Memory B cell (primary cell): Measurements from ENCODE around the gene TNFRSF11A.

Experiments used
- ATAC-seq: fragments of 150-1000 bp; cut with Tn5 transposase; 2 replicates; pipeline ENCODE4 v1.10.0; 2021; ENCODE audit warnings: low read depth, mild to moderate bottlenecking, moderate library complexity
- DNase-seq, 2 donors: peaks; one replicate each; pipeline ENCODE4 v3.0.0; 2022; ENCODE audit warnings: low spot score in 2 of 2
- H3K27ac Mint-ChIP-seq: one replicate; pipeline ENCODE4 v1.8.0; 2022; ENCODE audit warnings: mild to moderate bottlenecking, moderate library complexity, mixed read lengths
- H3K27me3 Mint-ChIP-seq: one replicate; pipeline ENCODE4 v1.8.0; 2022; ENCODE audit warnings: mixed read lengths
- H3K36me3 Mint-ChIP-seq: one replicate; pipeline ENCODE4 v1.8.0; 2022; ENCODE audit warnings: mild to moderate bottlenecking, mixed read lengths
- H3K4me1 Mint-ChIP-seq: one replicate; pipeline ENCODE4 v1.8.0; 2022; ENCODE audit warnings: mixed read lengths
- H3K4me3 Mint-ChIP-seq: one replicate; pipeline ENCODE4 v1.8.0; 2022; ENCODE audit warnings: mild to moderate bottlenecking, moderate library complexity, mixed read lengths
- H3K9me3 Mint-ChIP-seq: one replicate; pipeline ENCODE4 v1.8.0; 2022; ENCODE audit warnings: mixed read lengths

The TNFRSF11A gene

GRCh38 chr18:62389761-62390481, 64.8 kb downstream of the TNFRSF11A start:
- ATAC-seq (no peak), DNase-seq (no peak)
- Mint-ChIP-seq H3K4me3 (no peak overlapping the region), H3K9me3 (peaks cover 3% of the 10 kb centered on the region), H3K36me3 (peaks cover 1% of the 10 kb centered on the region), H3K27ac (no peak overlapping the region), H3K27me3 (peaks cover 5% of the 10 kb centered on the region), H3K4me1 (no peaks in the 10 kb centered on the region)

DNA sequence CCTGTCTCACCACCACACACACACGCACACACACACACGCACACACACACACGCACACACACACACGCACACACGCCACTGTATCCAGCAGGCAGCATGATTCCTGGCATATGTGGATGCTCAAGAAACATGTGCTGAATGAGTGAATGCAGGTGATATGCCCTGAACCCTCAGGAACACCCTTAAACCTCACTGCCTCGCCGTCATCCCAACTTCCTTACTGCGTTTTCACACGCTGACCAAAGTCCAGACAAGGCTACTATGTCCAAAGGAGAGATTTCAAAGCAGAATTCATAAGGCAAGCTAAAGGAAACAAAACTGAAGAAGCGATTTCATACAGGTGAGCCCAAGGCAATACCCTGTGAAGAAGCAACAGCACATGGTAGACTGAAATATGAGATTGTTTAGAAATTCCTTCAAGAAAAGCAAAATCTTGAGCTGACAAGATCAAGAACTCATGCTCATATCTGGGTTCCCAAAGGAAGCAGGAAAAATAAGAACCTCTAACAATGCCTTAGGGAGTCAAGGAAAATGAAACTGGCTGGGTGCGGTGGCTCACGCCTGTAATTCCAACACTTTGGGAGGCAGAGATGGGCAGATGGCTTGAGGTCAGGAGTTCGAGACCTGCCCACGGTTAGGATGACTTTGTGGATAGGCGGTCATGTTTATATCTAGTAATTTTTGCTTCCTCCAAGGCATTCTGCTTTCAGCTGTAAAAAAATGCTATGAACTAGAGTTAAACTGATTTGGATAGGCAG, 69.1 kb downstream of the TNFRSF11A start:
- DNase-seq (no peak), ATAC-seq (no peak)
- H3K4me1 Mint-ChIP-seq: peaks cover under 1% of the 10 kb centered on the region

GRCh38 chr18:62396381-62396780, 71.3 kb downstream of the TNFRSF11A start:
- DNase-seq: no peak
- no peak for ATAC-seq

More for the DNA sequence above, 69.1 kb downstream of the TNFRSF11A start:
- Mint-ChIP-seq H3K27me3 (peaks cover 5% of the 10 kb centered on the region), H3K36me3 (peaks cover 1% of the 10 kb centered on the region), H3K4me3 (no peak overlapping the region), H3K27ac (no peak overlapping the region), H3K9me3 (peaks cover 3% of the 10 kb centered on the region)

GRCh38 chr18:62396967-62397366, 71.9 kb downstream of the TNFRSF11A start:
- Mint-ChIP-seq H3K27ac (no peak overlapping the region), H3K4me1 (peaks cover 7% of the 10 kb centered on the region), H3K4me3 (no peak overlapping the region), H3K9me3 (no peaks in the 10 kb centered on the region), H3K27me3 (peaks cover 5% of the 10 kb centered on the region), H3K36me3 (no peaks in the 10 kb centered on the region)
- ATAC-seq: no peak
- no peak for DNase-seq

More at GRCh38 chr18:62396381-62396780, 71.3 kb downstream of the TNFRSF11A start:
- peaks cover 5% of the 10 kb centered on the region for H3K27me3 Mint-ChIP-seq
- peaks cover 7% of the 10 kb centered on the region for H3K4me1 Mint-ChIP-seq
- no peak overlapping the region for H3K27ac Mint-ChIP-seq
- no peaks in the 10 kb centered on the region for H3K9me3 Mint-ChIP-seq
- H3K36me3 Mint-ChIP-seq: no peaks in the 10 kb centered on the region
- no peak overlapping the region for H3K4me3 Mint-ChIP-seq

DNA sequence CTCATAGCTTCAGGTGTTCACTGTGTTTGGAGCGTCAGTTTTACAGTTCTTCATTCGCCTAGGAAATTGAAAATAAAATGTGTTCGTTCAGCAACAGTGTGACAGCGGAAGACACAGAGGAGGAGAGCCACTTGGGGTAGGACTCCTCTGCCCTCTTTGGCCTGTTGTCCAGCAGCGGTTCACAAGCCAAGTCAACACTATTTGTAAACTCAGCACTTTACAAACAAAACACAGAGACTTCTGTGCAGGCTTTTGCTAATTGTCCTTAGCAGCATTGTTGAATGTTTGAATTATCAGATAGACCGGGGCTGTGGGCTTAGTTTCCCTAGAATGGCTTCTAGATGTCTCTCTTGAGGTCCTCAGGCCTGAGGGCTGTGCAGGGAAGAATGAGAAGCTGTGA, 73.2 kb downstream of the TNFRSF11A start:
- peaks cover 8% of the 10 kb centered on the region for H3K27me3 Mint-ChIP-seq
- peaks cover 7% of the 10 kb centered on the region for H3K4me1 Mint-ChIP-seq
- H3K27ac Mint-ChIP-seq: no peak overlapping the region
- H3K36me3 Mint-ChIP-seq: no peaks in the 10 kb centered on the region
- H3K9me3 Mint-ChIP-seq: no peaks in the 10 kb centered on the region
- no peak overlapping the region for H3K4me3 Mint-ChIP-seq
- ATAC-seq (no peak), DNase-seq (no peak)

GRCh38 chr18:62399276-62399675, 74.2 kb downstream of the TNFRSF11A start:
- H3K36me3 Mint-ChIP-seq: no peaks in the 10 kb centered on the region
- H3K9me3 Mint-ChIP-seq: no peaks in the 10 kb centered on the region
- H3K27ac Mint-ChIP-seq: no peak overlapping the region
- H3K4me1 Mint-ChIP-seq: peaks cover 7% of the 10 kb centered on the region
- peaks cover 5% of the 10 kb centered on the region for H3K27me3 Mint-ChIP-seq
- DNase-seq: no peak
- H3K4me3 Mint-ChIP-seq: no peak overlapping the region
- no peak for ATAC-seq

- Mint-ChIP-seq H3K4me1 (peaks cover 7% of the 10 kb centered on the region), H3K4me3 (no peak overlapping the region), H3K36me3 (no peaks in the 10 kb centered on the region), H3K9me3 (no peaks in the 10 kb centered on the region), H3K27me3 (peaks cover 5% of the 10 kb centered on the region), H3K27ac (no peak overlapping the region)
- ATAC-seq (no peak), DNase-seq (no peak)
Observed at GRCh38 chr18:62399781-62400308, 74.7 kb downstream of the TNFRSF11A start.

- no peak overlapping the region for H3K4me3 Mint-ChIP-seq
- H3K27ac Mint-ChIP-seq: no peak overlapping the region
- no peaks in the 10 kb centered on the region for H3K9me3 Mint-ChIP-seq
- H3K27me3 Mint-ChIP-seq: peaks cover 5% of the 10 kb centered on the region
- no peaks in the 10 kb centered on the region for H3K36me3 Mint-ChIP-seq
- ATAC-seq (no peak), DNase-seq (no peak)
- peaks cover 7% of the 10 kb centered on the region for H3K4me1 Mint-ChIP-seq
Observed at GRCh38 chr18:62400916-62401315, 75.8 kb downstream of the TNFRSF11A start.

- no peaks in the 10 kb centered on the region for H3K9me3 Mint-ChIP-seq
- no peak overlapping the region for H3K27ac Mint-ChIP-seq
- peaks cover 8% of the 10 kb centered on the region for H3K27me3 Mint-ChIP-seq
- no peak for DNase-seq
- no peaks in the 10 kb centered on the region for H3K36me3 Mint-ChIP-seq
- no peak for ATAC-seq
- peaks cover 7% of the 10 kb centered on the region for H3K4me1 Mint-ChIP-seq
- H3K4me3 Mint-ChIP-seq: no peak overlapping the region
Observed at GRCh38 chr18:62402342-62402948, 77.3 kb downstream of the TNFRSF11A start.

GRCh38 chr18:62403120-62403519, 78.0 kb downstream of the TNFRSF11A start:
- Mint-ChIP-seq H3K27me3 (peaks cover 8% of the 10 kb centered on the region), H3K36me3 (no peaks in the 10 kb centered on the region), H3K9me3 (no peaks in the 10 kb centered on the region), H3K27ac (no peak overlapping the region), H3K4me1 (peaks cover 7% of the 10 kb centered on the region), H3K4me3 (no peak overlapping the region)
- ATAC-seq (no peak), DNase-seq (no peak)

DNA sequence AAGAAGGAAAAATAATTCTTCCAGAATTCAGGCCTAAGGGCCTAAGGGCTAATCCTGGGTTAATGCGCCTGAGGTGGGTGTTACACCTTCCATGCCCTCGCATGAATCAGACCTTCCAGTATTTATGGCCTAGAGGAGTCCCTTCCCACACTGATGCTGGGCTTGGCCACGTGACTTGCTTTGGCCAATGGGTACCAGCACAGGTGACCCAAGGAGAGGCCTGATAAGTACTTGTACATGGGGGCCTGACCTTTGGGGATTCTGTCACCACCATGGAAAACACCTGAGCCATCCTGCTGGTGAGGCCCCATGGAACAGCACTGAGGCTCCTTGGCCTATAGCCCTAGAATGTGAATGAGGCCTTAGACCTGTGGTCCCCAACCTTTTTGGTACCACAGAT, 79.8 kb downstream of the TNFRSF11A start:
- no peaks in the 10 kb centered on the region for H3K36me3 Mint-ChIP-seq
- peaks cover 3% of the 10 kb centered on the region for H3K4me1 Mint-ChIP-seq
- H3K4me3 Mint-ChIP-seq: no peak overlapping the region
- no peak overlapping the region for H3K27ac Mint-ChIP-seq
- peaks cover 10% of the 10 kb centered on the region for H3K27me3 Mint-ChIP-seq
- ATAC-seq (no peak), DNase-seq (no peak)
- H3K9me3 Mint-ChIP-seq: no peaks in the 10 kb centered on the region

GRCh38 chr18:62407660-62408059, 82.5 kb downstream of the TNFRSF11A start:
- H3K4me1 Mint-ChIP-seq: no peaks in the 10 kb centered on the region
- H3K4me3 Mint-ChIP-seq: no peak overlapping the region
- H3K27ac Mint-ChIP-seq: no peak overlapping the region
- no peaks in the 10 kb centered on the region for H3K36me3 Mint-ChIP-seq
- peaks cover 3% of the 10 kb centered on the region for H3K9me3 Mint-ChIP-seq
- DNase-seq (no peak), ATAC-seq (no peak)
- H3K27me3 Mint-ChIP-seq: peaks cover 11% of the 10 kb centered on the region

DNA sequence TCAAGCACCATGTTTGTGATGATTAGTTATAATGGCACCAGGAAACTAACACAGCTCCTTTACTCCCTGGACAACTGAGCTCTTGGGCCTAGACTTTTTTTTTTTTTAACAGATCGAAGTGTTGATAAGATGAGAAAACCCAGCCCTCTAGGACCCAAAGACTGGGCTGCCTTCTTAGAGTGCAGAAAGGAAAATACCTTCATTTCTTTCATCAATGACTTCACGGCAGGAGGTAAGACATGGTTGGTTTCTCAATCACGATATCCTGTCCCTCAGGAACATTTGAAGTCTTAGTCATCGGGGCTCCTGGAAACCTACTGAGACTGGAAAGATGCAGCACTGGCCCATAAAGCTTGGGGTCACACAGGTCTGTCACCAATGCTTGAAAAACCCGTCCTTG, 84.7 kb downstream of the TNFRSF11A start:
- Mint-ChIP-seq H3K9me3 (peaks cover 3% of the 10 kb centered on the region), H3K4me1 (no peaks in the 10 kb centered on the region), H3K27me3 (peaks cover 11% of the 10 kb centered on the region), H3K36me3 (no peaks in the 10 kb centered on the region), H3K27ac (no peak overlapping the region), H3K4me3 (no peak overlapping the region)
- ATAC-seq (no peak), DNase-seq (no peak)
